Astrocyte (in vitro differentiated cells and primary cell): ENCODE results near the gene ADGRB3. TPM values are rescaled to one million over a fixed set of nuclear protein-coding genes. Genes with fewer than 3 reads are reported as not detected.

Source experiments
- DNase-seq: peaks from one replicate; pipeline ENCODE4 v3.0.0-alpha.2; 2010; ENCODE audit warnings: low read depth
- FAIRE-seq: peaks from 2 replicates; lab custom pipeline; 2011; peaks lifted over from hg19 to GRCh38; lab: Jason Lieb, UNC
- H2AFZ ChIP-seq: 2 replicates; pipeline ENCODE4 v1.6.0; 2012; ENCODE audit warnings: low read depth, low read length, inconsistent platforms
- H3K27ac ChIP-seq: 2 replicates; pipeline ENCODE4 v1.5.1; 2011; ENCODE audit warnings: low read depth, low read length, inconsistent platforms
- H3K27me3 ChIP-seq: 2 replicates; pipeline ENCODE4 v1.6.0; 2011; ENCODE audit warnings: low read length, inconsistent platforms; ENCODE audit not compliant: insufficient read depth
- H3K36me3 ChIP-seq: 2 replicates; pipeline ENCODE4 v1.5.1; 2011; ENCODE audit warnings: low read length, inconsistent platforms; ENCODE audit not compliant: insufficient read depth
- H3K4me1 ChIP-seq: 2 replicates; pipeline ENCODE4 v1.5.1; 2011; ENCODE audit warnings: low read length, inconsistent platforms; ENCODE audit not compliant: insufficient read depth
- H3K4me2 ChIP-seq: 2 replicates; pipeline ENCODE4 v1.6.0; 2012; ENCODE audit warnings: low read length, inconsistent platforms
- H3K4me3 ChIP-seq: 2 replicates; pipeline ENCODE4 v1.5.1; 2011; ENCODE audit warnings: low read depth, mild to moderate bottlenecking, low read length, inconsistent platforms; ENCODE audit not compliant: insufficient read depth
- H3K79me2 ChIP-seq: 2 replicates; pipeline ENCODE4 v1.6.0; 2012; ENCODE audit warnings: mild to moderate bottlenecking, low read length, inconsistent platforms; ENCODE audit not compliant: insufficient read depth
- H3K9ac ChIP-seq: 2 replicates; pipeline ENCODE4 v1.6.0; 2012; ENCODE audit warnings: mild to moderate bottlenecking, low read length, inconsistent platforms
- H3K9me3 ChIP-seq: 2 replicates; pipeline ENCODE4 v1.5.1; 2012; ENCODE audit warnings: low read depth, mild to moderate bottlenecking, low read length, inconsistent platforms; ENCODE audit not compliant: insufficient read depth
- H4K20me1 ChIP-seq: 2 replicates; pipeline ENCODE4 v1.6.0; 2012; ENCODE audit warnings: low read length, inconsistent platforms; ENCODE audit not compliant: insufficient read depth
- H3K27ac Mint-ChIP-seq: one replicate; pipeline ENCODE4 v1.8.0; 2021; ENCODE audit warnings: mild to moderate bottlenecking, mixed read lengths; ENCODE audit not compliant: unreplicated experiment
- H3K27me3 Mint-ChIP-seq: one replicate; pipeline ENCODE4 v1.8.0; 2021; ENCODE audit warnings: low read depth, mixed read lengths; ENCODE audit not compliant: unreplicated experiment
- H3K36me3 Mint-ChIP-seq: one replicate; pipeline ENCODE4 v1.8.0; 2021; ENCODE audit warnings: low read depth, mixed read lengths; ENCODE audit not compliant: unreplicated experiment
- H3K4me1 Mint-ChIP-seq: one replicate; pipeline ENCODE4 v1.8.0; 2021; ENCODE audit warnings: low read depth, mixed read lengths; ENCODE audit not compliant: unreplicated experiment
- H3K4me3 Mint-ChIP-seq: one replicate; pipeline ENCODE4 v1.8.0; 2021; ENCODE audit warnings: mild to moderate bottlenecking, moderate library complexity, mixed read lengths; ENCODE audit not compliant: unreplicated experiment
- H3K9me3 Mint-ChIP-seq: one replicate; pipeline ENCODE4 v1.8.0; 2021; ENCODE audit warnings: mild to moderate bottlenecking, mixed read lengths; ENCODE audit not compliant: unreplicated experiment
- EZH2 ChIP-seq: IDR thresholded peaks from 2 replicates; pipeline ENCODE4 v1.6.1; 2012; ENCODE audit warnings: mild to moderate bottlenecking, low read length, inconsistent platforms; ENCODE audit not compliant: insufficient read depth
- total RNA-seq: library from RNA; stranded (reverse); gene quantifications from 2 replicates; pipeline ENCODE4 v1.2.1, GENCODE V29; 2021
- TF ChIP-seq, protein P1 (sequence below): IDR thresholded peaks from 2 replicates; pipeline ENCODE4 v1.5.1; 2011; ENCODE audit warnings: low read depth, mild to moderate bottlenecking, inconsistent platforms, low read length, moderate library complexity; ENCODE audit not compliant: insufficient read depth

ADGRB3 gene
- total RNA-seq, 1 donor from 2014 or later, result 0.77 TPM

DNA sequence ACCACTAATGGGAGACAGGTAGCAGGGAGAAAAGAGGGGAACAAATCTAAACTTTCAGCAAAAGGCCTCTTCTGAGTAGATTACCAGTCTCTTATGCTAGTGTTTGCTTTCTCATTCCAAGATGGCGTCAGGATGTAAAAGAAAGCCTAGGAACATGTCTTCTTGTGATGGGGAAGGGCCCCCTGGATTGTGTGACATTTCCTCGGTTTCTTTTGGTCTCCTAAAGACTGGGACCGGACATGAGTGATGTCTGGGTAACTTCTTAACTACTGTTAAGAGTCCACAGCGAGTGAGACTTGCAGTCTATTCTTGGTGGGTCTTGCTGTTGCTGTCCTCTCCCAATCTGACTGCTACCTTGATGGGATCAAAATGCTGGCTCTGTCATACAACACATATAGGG, 60.3 kb downstream of the ADGRB3 start:
- no peak overlapping the region for H3K4me3 ChIP-seq
- H3K27ac Mint-ChIP-seq, result no peak overlapping the region
- H3K27ac ChIP-seq, result no peak overlapping the region
- no peak for FAIRE-seq
- H3K4me1 Mint-ChIP-seq, result no peaks in the 10 kb centered on the region
- no peaks in the 10 kb centered on the region for H4K20me1 ChIP-seq
- no peak overlapping the region for H3K9ac ChIP-seq
- H3K4me1 ChIP-seq, result no peaks in the 10 kb centered on the region
- no peaks in the 10 kb centered on the region for H3K27me3 ChIP-seq
- no peaks in the 10 kb centered on the region for H3K79me2 ChIP-seq
- no peaks in the 10 kb centered on the region for H3K9me3 ChIP-seq
- H3K9me3 Mint-ChIP-seq, result no peaks in the 10 kb centered on the region
- H3K4me3 Mint-ChIP-seq, result no peak overlapping the region
- TF ChIP-seq, protein P1, sequence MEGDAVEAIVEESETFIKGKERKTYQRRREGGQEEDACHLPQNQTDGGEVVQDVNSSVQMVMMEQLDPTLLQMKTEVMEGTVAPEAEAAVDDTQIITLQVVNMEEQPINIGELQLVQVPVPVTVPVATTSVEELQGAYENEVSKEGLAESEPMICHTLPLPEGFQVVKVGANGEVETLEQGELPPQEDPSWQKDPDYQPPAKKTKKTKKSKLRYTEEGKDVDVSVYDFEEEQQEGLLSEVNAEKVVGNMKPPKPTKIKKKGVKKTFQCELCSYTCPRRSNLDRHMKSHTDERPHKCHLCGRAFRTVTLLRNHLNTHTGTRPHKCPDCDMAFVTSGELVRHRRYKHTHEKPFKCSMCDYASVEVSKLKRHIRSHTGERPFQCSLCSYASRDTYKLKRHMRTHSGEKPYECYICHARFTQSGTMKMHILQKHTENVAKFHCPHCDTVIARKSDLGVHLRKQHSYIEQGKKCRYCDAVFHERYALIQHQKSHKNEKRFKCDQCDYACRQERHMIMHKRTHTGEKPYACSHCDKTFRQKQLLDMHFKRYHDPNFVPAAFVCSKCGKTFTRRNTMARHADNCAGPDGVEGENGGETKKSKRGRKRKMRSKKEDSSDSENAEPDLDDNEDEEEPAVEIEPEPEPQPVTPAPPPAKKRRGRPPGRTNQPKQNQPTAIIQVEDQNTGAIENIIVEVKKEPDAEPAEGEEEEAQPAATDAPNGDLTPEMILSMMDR, result no peak
- no peak for TF ChIP-seq EZH2
- DNase-seq, result no peak
- no peaks in the 10 kb centered on the region for H3K27me3 Mint-ChIP-seq
- no peaks in the 10 kb centered on the region for H3K36me3 Mint-ChIP-seq
- H2AFZ ChIP-seq, result no peak overlapping the region
- no peaks in the 10 kb centered on the region for H3K36me3 ChIP-seq
- no peak overlapping the region for H3K4me2 ChIP-seq

- Histone ChIP-seq H3K4me3 (no peak overlapping the region), H3K27ac (no peak overlapping the region), H3K4me2 (no peak overlapping the region), H2AFZ (no peak overlapping the region), H4K20me1 (no peaks in the 10 kb centered on the region), H3K27me3 (no peaks in the 10 kb centered on the region), H3K4me1 (no peaks in the 10 kb centered on the region), H3K79me2 (no peaks in the 10 kb centered on the region), H3K9ac (no peak overlapping the region), H3K9me3 (no peaks in the 10 kb centered on the region), H3K36me3 (no peaks in the 10 kb centered on the region)
- Mint-ChIP-seq H3K9me3 (no peaks in the 10 kb centered on the region), H3K27ac (no peak overlapping the region), H3K4me3 (no peak overlapping the region), H3K36me3 (no peaks in the 10 kb centered on the region), H3K27me3 (no peaks in the 10 kb centered on the region), H3K4me1 (no peaks in the 10 kb centered on the region)
- no peak for DNase-seq
- no peak for TF ChIP-seq EZH2
- TF ChIP-seq, protein P1, result no peak
- no peak for FAIRE-seq
Observed at GRCh38 chr6:68695838-68696237, 60.8 kb downstream of the ADGRB3 start.

- DNase-seq, result no peak
- Mint-ChIP-seq H3K27ac (no peak overlapping the region), H3K36me3 (no peaks in the 10 kb centered on the region), H3K4me1 (no peaks in the 10 kb centered on the region), H3K9me3 (no peaks in the 10 kb centered on the region), H3K4me3 (no peak overlapping the region), H3K27me3 (no peaks in the 10 kb centered on the region)
- FAIRE-seq, result no peak
- Histone ChIP-seq H3K9me3 (no peaks in the 10 kb centered on the region), H3K4me2 (no peak overlapping the region), H3K4me3 (no peak overlapping the region), H3K79me2 (no peaks in the 10 kb centered on the region), H3K27ac (no peak overlapping the region), H3K36me3 (no peaks in the 10 kb centered on the region), H4K20me1 (no peaks in the 10 kb centered on the region), H3K9ac (no peak overlapping the region), H2AFZ (no peak overlapping the region), H3K27me3 (no peaks in the 10 kb centered on the region), H3K4me1 (no peaks in the 10 kb centered on the region)
- no peak for TF ChIP-seq EZH2
- TF ChIP-seq, protein P1, result no peak
Observed at GRCh38 chr6:68697394-68697793, 62.3 kb downstream of the ADGRB3 start.
